Measurements from ENCODE around the gene STK38L. TPM values are rescaled to one million over a fixed set of nuclear protein-coding genes. Genes with fewer than 3 reads are reported as not detected.

Gene STK38L
- total RNA-seq, 2 donors from 2014 or later, result 17.5 to 28.0 TPM

- H3K27ac ChIP-seq, result no peak overlapping the region
- H3K4me3 ChIP-seq, result no peak overlapping the region
- H3K4me1 ChIP-seq, result peaks cover 22% of the 10 kb centered on the region
- H3K9me3 ChIP-seq, result no peaks in the 10 kb centered on the region
- intact Hi-C loops (cut with DNase I), result no loop called here
- no peak for TF ChIP-seq CTCF (IDR thresholded peaks at IDR 0.05)
- no peak for TF ChIP-seq POLR2A (IDR thresholded peaks at IDR 0.05)
- H3K36me3 ChIP-seq (replicated peaks in 1 of 2; ENCODE audit: insufficient read depth in 1 of 2, low read depth in 2 of 2), result no peaks in the 10 kb centered on the region
- no peak for ATAC-seq
- H3K27me3 ChIP-seq, result no peaks in the 10 kb centered on the region
- WGBS, 2 donors, result 43 to 71% methylated on average over 2 of the region's 2 CpGs
- DNase-seq, result no peak
Measured at GRCh38 chr12:27246141-27246540, 2.1 kb downstream of the STK38L start.

GRCh38 chr12:27246774-27247173 is 2.7 kb downstream of the STK38L start:
- WGBS, 2 donors, result 37 to 60% methylated on average over 5 of the region's 5 CpGs
- Histone ChIP-seq H3K9me3 (no peaks in the 10 kb centered on the region), H3K27ac (no peak overlapping the region), H3K36me3 (replicated peaks in 1 of 2; ENCODE audit: insufficient read depth in 1 of 2, low read depth in 2 of 2) (no peaks in the 10 kb centered on the region), H3K4me1 (peaks cover 22% of the 10 kb centered on the region), H3K27me3 (no peaks in the 10 kb centered on the region), H3K4me3 (no peak overlapping the region)
- ATAC-seq (no peak), DNase-seq (no peak)
- intact Hi-C loops (cut with DNase I), result no loop called here
- no peak for TF ChIP-seq CTCF (IDR thresholded peaks at IDR 0.05)

- Histone ChIP-seq H3K4me1 (peaks cover 22% of the 10 kb centered on the region), H3K4me3 (no peak overlapping the region), H3K36me3 (replicated peaks in 1 of 2; ENCODE audit: insufficient read depth in 1 of 2, low read depth in 2 of 2) (no peaks in the 10 kb centered on the region), H3K27ac (no peak overlapping the region), H3K9me3 (no peaks in the 10 kb centered on the region), H3K27me3 (no peaks in the 10 kb centered on the region)
- DNase-seq (no peak), ATAC-seq (no peak)
- WGBS, 2 donors, result 42 to 74% methylated on average over 2 of the region's 2 CpGs
- TF ChIP-seq CTCF (IDR thresholded peaks at IDR 0.05), result no peak
- no peak for TF ChIP-seq POLR2A (IDR thresholded peaks at IDR 0.05)
- intact Hi-C loops (cut with DNase I), result no loop called here
Measured at GRCh38 chr12:27252934-27253333, 8.8 kb downstream of the STK38L start.

- 62 to 66% methylated on average over 2 of the region's 2 CpGs for WGBS, 2 donors
- Histone ChIP-seq H3K9me3 (no peaks in the 10 kb centered on the region), H3K4me1 (peaks cover 20% of the 10 kb centered on the region), H3K36me3 (replicated peaks in 1 of 2; ENCODE audit: insufficient read depth in 1 of 2, low read depth in 2 of 2) (no peaks in the 10 kb centered on the region), H3K27me3 (no peaks in the 10 kb centered on the region), H3K27ac (no peak overlapping the region), H3K4me3 (no peak overlapping the region)
- intact Hi-C loops (cut with DNase I), result no loop called here
- DNase-seq (no peak), ATAC-seq (no peak)
- TF ChIP-seq POLR2A (IDR thresholded peaks at IDR 0.05), result no peak
- no peak for TF ChIP-seq CTCF (IDR thresholded peaks at IDR 0.05)
Measured at GRCh38 chr12:27253347-27253746, 9.3 kb downstream of the STK38L start.

- WGBS, 2 donors, result 98 to 99% methylated on average over 3 of the region's 3 CpGs
Measured at GRCh38 chr12:27255806-27256205, 11.7 kb downstream of the STK38L start.

More at GRCh38 chr12:27255806-27256205, 11.7 kb downstream of the STK38L start:
- ATAC-seq, result no peak
- no peak overlapping the region for H3K4me3 ChIP-seq
- H3K27ac ChIP-seq, result no peak overlapping the region
- intact Hi-C loops (cut with DNase I), result no loop called here
- H3K4me1 ChIP-seq, result peaks cover 37% of the 10 kb centered on the region
- no peaks in the 10 kb centered on the region for H3K9me3 ChIP-seq
- no peaks in the 10 kb centered on the region for H3K36me3 ChIP-seq (replicated peaks in 1 of 2; ENCODE audit: insufficient read depth in 1 of 2, low read depth in 2 of 2)
- DNase-seq, result no peak
- H3K27me3 ChIP-seq, result no peaks in the 10 kb centered on the region
- TF ChIP-seq POLR2A (IDR thresholded peaks at IDR 0.05), result no peak
- no peak for TF ChIP-seq CTCF (IDR thresholded peaks at IDR 0.05)
